Fibroblast of skin of left biceps (primary cell): ENCODE measurements around the gene PDE1A.

Experiments used
- DNase-seq, 2 experiments: peaks; one replicate each; pipeline ENCODE4 v3.0.0-alpha.2; 2013; ENCODE audit warnings: low read depth in 2 of 2

PDE1A gene

GRCh38 chr2:182359027-182359989 lies 67.5 kb downstream of the PDE1A start:
- DNase-seq = no peak

GRCh38 chr2:182358601-182359000 lies 68.2 kb downstream of the PDE1A start:
- no peak for DNase-seq

GRCh38 chr2:182355815-182356214 lies 71.0 kb downstream of the PDE1A start:
- no peak for DNase-seq

DNA sequence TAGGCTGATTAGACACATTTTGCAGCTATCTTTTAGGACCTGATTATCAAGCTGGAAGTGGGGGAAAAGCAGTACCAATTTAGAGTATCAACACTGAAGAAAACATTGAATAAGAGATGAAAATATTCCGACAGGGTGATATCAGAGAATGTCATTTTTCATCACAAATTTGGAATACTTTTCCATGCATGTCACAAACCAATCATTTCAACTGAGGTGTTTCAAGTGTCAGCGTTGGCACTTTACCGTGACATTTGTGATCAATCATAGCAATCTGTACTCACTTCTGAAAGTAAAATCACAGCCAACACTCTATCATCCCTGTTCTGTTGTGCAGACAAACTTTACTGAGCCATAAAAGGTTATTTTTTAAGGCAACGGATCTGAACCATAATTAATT lies 75.4 kb downstream of the PDE1A start:
- DNase-seq = no peak

DNA sequence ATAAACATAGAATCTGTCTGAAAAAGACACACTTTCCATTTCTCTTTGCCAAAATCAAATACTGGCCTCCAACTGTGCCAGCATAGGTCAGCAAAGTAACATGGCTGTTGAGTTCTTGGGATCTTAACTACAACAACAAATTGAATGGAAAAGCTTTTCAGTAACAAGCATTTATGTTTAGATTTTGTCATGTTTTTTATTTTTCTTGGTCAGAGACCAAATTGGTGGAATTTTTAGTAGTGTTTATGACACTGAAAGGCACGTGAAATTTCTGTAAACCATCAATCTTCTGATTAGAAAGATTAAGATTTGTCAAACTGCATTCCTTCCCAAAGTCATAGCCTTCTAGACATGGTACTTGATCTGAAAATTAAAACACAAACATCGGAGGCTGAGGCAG lies 77.6 kb downstream of the PDE1A start:
- DNase-seq = no peak

- no peak for DNase-seq
Measured at GRCh38 chr2:182345384-182345783, 81.5 kb downstream of the PDE1A start.

DNA sequence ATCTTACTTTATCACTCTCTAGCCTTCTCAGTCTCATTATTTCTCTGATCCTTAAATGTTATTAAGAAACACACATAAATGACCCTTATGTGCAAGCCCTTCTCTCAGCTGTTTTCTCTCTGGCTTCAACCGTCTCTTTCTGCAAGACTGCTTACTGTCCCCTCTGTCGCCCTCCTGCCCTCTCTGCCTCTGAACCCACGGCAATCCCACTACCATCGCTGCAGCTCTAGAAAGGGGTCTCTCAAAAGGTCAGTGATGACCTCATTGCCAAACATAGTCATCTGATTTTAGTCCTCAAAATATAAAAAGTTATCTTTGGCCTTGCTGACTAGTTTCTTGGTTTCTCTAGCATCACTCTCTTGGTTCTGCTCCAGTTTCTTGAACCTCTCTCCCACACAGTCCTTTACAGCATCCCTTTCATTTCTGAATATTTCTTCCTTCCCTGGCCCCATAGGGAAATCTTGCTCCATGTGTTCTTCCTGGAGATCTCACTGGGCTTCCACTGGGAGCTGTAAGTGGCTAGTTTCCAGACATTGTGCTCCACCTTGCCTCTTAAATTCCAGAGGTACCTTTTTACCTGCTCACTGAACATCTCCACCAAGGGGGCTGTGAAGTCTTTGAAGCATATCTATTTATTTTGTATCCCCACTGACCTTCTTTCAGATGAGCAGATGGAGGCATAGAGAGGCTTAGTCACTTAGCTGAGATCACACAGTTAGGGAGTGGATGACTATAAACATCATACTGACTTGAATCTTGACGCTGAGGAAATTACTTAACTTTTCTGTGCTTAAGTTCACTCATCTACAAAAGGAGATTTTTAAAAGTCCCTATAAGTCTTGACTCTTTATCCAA lies 96.2 kb downstream of the PDE1A start:
- no peak for DNase-seq

- no peak for DNase-seq
Measured at GRCh38 chr2:182324665-182325064, 102.2 kb downstream of the PDE1A start.

DNA sequence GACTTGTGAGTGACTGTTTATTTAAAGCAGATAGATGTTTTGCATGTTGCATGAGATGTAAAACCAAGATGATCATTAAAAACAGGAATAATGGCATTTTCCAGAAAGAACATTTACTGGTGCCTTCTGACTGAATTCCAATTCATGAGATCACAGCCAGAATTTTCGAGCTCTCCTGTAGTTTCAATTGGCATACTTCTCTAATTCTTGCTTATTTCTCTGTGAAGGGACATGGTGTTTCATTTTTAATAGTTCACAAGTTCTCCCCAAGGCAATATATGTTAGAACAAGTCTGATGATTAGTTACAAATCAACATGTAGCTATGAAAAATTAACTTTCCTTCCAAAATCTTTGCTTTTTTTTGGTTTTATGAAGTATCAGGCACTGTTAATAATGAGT lies 105.7 kb downstream of the PDE1A start:
- no peak for DNase-seq

DNA sequence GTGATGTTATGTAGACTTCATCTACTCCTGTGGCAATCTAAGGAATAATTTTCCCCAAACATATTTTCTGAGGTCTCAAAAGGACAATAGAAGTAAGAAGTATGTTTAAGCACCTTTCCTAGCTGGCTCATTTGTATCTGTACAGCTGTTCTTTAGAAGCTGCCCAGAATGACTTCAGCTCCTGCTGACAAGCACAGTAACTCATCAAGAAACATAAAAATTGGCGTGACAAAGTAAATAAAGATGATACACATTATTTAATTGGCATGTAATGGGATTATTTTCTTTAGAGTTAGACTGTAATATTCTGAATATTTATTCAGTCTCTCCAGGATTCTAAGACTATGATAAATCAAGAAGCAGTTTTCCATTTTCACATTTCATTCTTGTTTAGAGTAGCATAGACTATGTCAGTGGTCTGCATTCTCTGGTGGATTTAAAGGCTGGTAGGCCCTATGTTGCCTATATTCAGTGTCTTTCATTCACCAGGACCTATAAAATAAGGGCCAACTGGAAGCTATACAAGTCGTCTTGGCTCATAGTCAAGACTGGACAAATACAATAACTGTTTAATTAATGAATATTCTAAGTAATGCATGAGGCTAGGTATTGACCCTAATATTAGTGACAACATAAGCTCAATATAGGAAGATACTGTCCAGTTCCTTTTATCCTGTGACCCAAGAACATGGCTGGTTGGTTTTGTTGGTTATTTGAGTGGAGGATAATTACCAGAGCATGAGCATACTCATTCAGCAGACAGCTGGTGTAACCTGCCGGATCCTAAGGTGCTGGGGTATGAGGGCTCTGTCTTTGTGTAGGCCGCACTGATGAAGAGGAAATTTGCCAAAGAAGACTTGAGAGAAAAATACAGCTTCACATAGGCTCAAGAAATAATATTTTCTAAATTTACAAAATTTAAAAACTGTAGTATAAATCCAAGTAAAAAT lies 107.0 kb downstream of the PDE1A start:
- no peak for DNase-seq

- DNase-seq = no peak
Measured at GRCh38 chr2:182318466-182319220, 108.2 kb downstream of the PDE1A start.

- no peak for DNase-seq
Measured at GRCh38 chr2:182316950-182317349, 109.9 kb downstream of the PDE1A start.

- DNase-seq = no peak
Measured at GRCh38 chr2:182302972-182303371, 123.9 kb downstream of the PDE1A start.

- peak; percentile 64 to 70 for DNase-seq
Measured at GRCh38 chr2:182302174-182302573, 124.7 kb downstream of the PDE1A start.

DNA sequence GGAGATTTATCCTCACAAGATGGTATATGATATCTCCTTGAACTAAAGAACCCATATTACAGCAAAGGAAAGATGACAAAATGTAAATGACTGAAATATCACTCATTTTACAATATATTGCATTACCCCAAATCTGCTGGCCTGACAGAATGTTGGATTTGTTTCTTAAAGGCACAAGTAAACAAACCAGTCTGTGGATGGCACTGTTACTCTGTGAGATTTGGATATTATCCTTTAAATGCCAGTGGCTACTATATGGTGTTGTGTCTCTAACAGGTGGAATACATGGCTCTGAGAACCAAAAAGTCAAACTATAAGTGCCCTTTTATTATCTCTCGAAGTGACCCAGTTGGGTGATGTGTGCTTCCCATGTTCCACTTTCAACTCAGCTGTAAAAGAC lies 125.7 kb downstream of the PDE1A start:
- no peak for DNase-seq

DNA sequence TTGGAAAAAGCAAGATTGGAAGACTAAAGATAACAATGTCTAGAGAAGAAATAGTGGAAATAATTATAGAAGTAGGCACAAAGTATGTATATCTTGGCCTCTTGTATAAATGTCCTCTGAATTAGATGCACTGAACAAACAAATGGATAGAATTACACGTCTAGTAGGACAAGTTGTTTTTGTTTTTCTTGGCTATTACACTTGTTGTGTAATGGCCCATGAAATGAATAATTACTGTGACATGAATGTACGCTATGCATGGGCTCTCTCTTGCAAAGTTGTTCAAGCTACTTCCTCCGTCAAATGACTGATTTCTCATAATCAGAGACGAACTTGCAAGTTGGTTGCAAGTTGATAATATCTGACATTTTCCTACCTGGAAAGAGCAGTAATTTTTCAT lies 126.2 kb downstream of the PDE1A start:
- no peak for DNase-seq

GRCh38 chr2:182299632-182300031 lies 127.2 kb downstream of the PDE1A start:
- DNase-seq = no peak

DNA sequence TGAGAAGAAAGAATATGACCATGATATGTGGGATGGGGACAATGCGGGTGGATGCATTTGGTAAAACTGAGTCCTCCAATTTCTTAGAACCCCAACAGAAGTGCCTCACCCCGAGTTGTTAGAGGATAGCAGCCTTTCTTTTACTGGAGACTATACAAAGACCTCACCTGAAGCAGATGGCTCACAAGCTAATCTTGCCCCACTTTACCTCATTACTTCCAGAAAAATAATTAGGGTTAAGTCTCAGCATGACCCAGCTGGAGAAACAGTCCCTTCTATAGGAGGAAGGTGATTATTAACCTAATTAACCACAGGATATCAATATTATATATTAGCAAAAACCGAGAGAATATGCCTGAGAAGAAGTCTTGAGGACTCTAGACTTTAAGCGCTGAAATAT lies 128.4 kb downstream of the PDE1A start:
- DNase-seq = no peak

DNA sequence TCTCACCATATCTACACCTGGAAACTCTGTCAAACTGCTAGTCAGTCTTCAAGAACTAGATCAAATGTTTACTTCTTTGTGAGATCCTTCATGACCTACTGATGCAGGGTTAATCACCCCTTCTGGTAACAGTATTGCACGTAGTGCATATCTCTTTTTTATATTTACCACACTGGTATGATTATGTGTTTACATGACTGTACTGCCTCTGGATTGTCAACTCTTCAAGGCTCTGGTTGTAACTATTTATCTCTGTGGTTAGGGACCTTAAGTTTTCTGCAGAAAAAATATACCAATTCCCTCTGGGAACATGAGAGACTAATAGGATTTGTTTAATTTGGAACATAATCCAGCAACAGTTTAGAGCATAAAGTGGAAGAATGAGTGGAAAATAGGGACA lies 135.5 kb downstream of the PDE1A start:
- no peak for DNase-seq

GRCh38 chr2:182283512-182283911 lies 143.3 kb downstream of the PDE1A start:
- DNase-seq = no peak

DNA sequence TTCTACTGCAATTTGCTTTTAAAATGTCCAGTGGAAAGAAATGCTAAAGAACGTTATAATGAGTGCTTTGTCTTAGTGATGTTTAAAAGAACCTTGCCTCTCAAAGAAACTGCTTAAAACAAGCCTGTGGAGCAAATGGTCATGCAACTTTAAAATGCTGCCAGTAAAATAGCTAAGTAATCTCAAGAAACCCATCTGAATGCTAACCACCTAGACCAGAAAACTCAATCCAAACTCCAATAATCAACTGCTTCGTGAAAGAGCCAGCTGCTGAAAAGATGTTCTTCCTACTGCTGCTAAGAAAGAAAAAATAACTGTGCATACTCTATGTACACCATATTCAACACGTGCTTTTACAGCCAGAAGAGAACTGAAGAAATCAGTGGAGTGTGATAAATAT lies 145.6 kb downstream of the PDE1A start:
- DNase-seq = no peak
